ENCODE data around the gene KSR2. TPM values are rescaled to one million over a fixed set of nuclear protein-coding genes. Genes with fewer than 3 reads are reported as not detected.
A peak's percentile ranks its signal among the peaks of the same experiment; 100 is the strongest.
"Not testable (repeated sequence)": the region's sequence is repeated elsewhere in the genome, so short reads cannot be mapped to it uniquely, and the experiment has no call there.

KSR2 gene
- polyA plus RNA-seq, 3 donors, result 0.88 to 0.98 (median 0.95) TPM

- DNase-seq (ENCODE audit: extremely low read depth in 1 of 11, low read depth in 9 of 11, low spot score in 4 of 11), result no peak
Observed at GRCh38 chr12:117901631-117902030, 67.2 kb downstream of the KSR2 start.

GRCh38 chr12:117900561-117900960 is 68.2 kb downstream of the KSR2 start:
- DNase-seq (ENCODE audit: extremely low read depth in 1 of 11, low read depth in 9 of 11, low spot score in 4 of 11), result no peak

GRCh38 chr12:117897372-117898161 is 71.2 kb downstream of the KSR2 start:
- DNase-seq (ENCODE audit: extremely low read depth in 1 of 11, low read depth in 9 of 11, low spot score in 4 of 11), result no peak

- no peak for DNase-seq (ENCODE audit: extremely low read depth in 1 of 11, low read depth in 9 of 11, low spot score in 4 of 11)
Observed at GRCh38 chr12:117896009-117896408, 72.8 kb downstream of the KSR2 start.

- no peak for DNase-seq (ENCODE audit: extremely low read depth in 1 of 11, low read depth in 9 of 11, low spot score in 4 of 11)
Observed at GRCh38 chr12:117892441-117892840, 76.3 kb downstream of the KSR2 start.

- DNase-seq (ENCODE audit: extremely low read depth in 1 of 11, low read depth in 9 of 11, low spot score in 4 of 11), result not testable (repeated sequence)
Observed at GRCh38 chr12:117891265-117891664, 77.5 kb downstream of the KSR2 start.

- no peak for DNase-seq (ENCODE audit: extremely low read depth in 1 of 11, low read depth in 9 of 11, low spot score in 4 of 11)
Observed at GRCh38 chr12:117890644-117891043, 78.1 kb downstream of the KSR2 start.

- DNase-seq (ENCODE audit: extremely low read depth in 1 of 11, low read depth in 9 of 11, low spot score in 4 of 11), result no peak
Observed at GRCh38 chr12:117890137-117890536, 78.7 kb downstream of the KSR2 start.

GRCh38 chr12:117889098-117889497 is 79.7 kb downstream of the KSR2 start:
- DNase-seq (ENCODE audit: extremely low read depth in 1 of 11, low read depth in 9 of 11, low spot score in 4 of 11), result no peak

GRCh38 chr12:117885211-117885610 is 83.6 kb downstream of the KSR2 start:
- no peak for DNase-seq (ENCODE audit: extremely low read depth in 1 of 11, low read depth in 9 of 11, low spot score in 4 of 11)

GRCh38 chr12:117884161-117884560 is 84.6 kb downstream of the KSR2 start:
- DNase-seq (ENCODE audit: extremely low read depth in 1 of 11, low read depth in 9 of 11, low spot score in 4 of 11), result no peak

GRCh38 chr12:117882603-117883184 is 86.1 kb downstream of the KSR2 start:
- no peak for DNase-seq (ENCODE audit: extremely low read depth in 1 of 11, low read depth in 9 of 11, low spot score in 4 of 11)

GRCh38 chr12:117882181-117882580 is 86.6 kb downstream of the KSR2 start:
- no peak for DNase-seq (ENCODE audit: extremely low read depth in 1 of 11, low read depth in 9 of 11, low spot score in 4 of 11)

- no peak for DNase-seq (ENCODE audit: extremely low read depth in 1 of 11, low read depth in 9 of 11, low spot score in 4 of 11)
Observed at GRCh38 chr12:117881517-117881916, 87.3 kb downstream of the KSR2 start.

GRCh38 chr12:117878605-117879004 is 90.2 kb downstream of the KSR2 start:
- DNase-seq (ENCODE audit: extremely low read depth in 1 of 11, low read depth in 9 of 11, low spot score in 4 of 11), result no peak

GRCh38 chr12:117876436-117876816 is 92.4 kb downstream of the KSR2 start:
- no peak for DNase-seq (ENCODE audit: extremely low read depth in 1 of 11, low read depth in 9 of 11, low spot score in 4 of 11)

GRCh38 chr12:117875744-117876435 is 92.9 kb downstream of the KSR2 start:
- peak in 10 of 11 donors; percentile 13 to 81 (median 56) for DNase-seq (ENCODE audit: extremely low read depth in 1 of 11, low read depth in 9 of 11, low spot score in 4 of 11)

- DNase-seq (ENCODE audit: extremely low read depth in 1 of 11, low read depth in 9 of 11, low spot score in 4 of 11), result peak in 10 of 11 donors; percentile 23 to 61 (median 57)
Observed at GRCh38 chr12:117874842-117875434, 93.9 kb downstream of the KSR2 start.

- not testable (repeated sequence) for DNase-seq (ENCODE audit: extremely low read depth in 1 of 11, low read depth in 9 of 11, low spot score in 4 of 11)
Observed at GRCh38 chr12:117874198-117874597, 94.6 kb downstream of the KSR2 start.

All from renal cortex interstitium (tissue), 11 donors.